IMR-90 (cell line): Measurements from ENCODE around the gene TSGA10IP. TPM values are rescaled to one million over a fixed set of nuclear protein-coding genes. Genes with fewer than 3 reads are reported as not detected.
"Not testable (repeated sequence)": the region's sequence is repeated elsewhere in the genome, so short reads cannot be mapped to it uniquely, and the experiment has no call there.

Experiments used
- ATAC-seq: fragments of 200-7000 bp; cut with Tn5 transposase; 2 replicates; pipeline ENCODE4 v1.9.1; 2020; ENCODE audit warnings: low read depth, mild to moderate bottlenecking, moderate library complexity
- BruUV-seq: library from RNA; stranded (reverse); fragments of 400-500 nt; replicated peaks from 2 replicates; lab custom pipeline; 2021; lab: Mats Ljungman, UMichigan
- CTCF ChIA-PET: fragments of 300-600 bp; formaldehyde crosslinking; extraction: SDS; loops from one replicate; lab custom pipeline; 2021; ENCODE audit warnings: antibody characterized with exemption; lab: Yijun Ruan, JAX
- POLR2A ChIA-PET: fragments of 300-600 bp; sonication (Branson Sonifier 250); formaldehyde crosslinking; loops from one replicate; lab custom pipeline; 2022; ENCODE audit warnings: antibody characterized with exemption; ENCODE audit not compliant: unreplicated experiment; lab: Charles Lee
- DNase-seq: peaks from one replicate; pipeline ENCODE4 v3.0.0; 2013
- H2AFZ ChIP-seq: replicated peaks from 2 replicates; pipeline ENCODE3; 2013; ENCODE audit warnings: low read length, mild to moderate bottlenecking; ENCODE audit not compliant: poor library complexity
- H2AK5ac ChIP-seq: 2 replicates; pipeline ENCODE4 v1.6.1; 2013; ENCODE audit warnings: low read depth, low read length, inconsistent platforms
- H2AK9ac ChIP-seq: replicated peaks from 2 replicates; pipeline ENCODE3; 2013; ENCODE audit warnings: mild to moderate bottlenecking, low read depth, low read length, moderate library complexity; ENCODE audit not compliant: poor library complexity
- H2BK120ac ChIP-seq: 2 replicates; pipeline ENCODE4 v1.6.1; 2013; ENCODE audit warnings: low read depth, low read length, inconsistent platforms
- H2BK15ac ChIP-seq: 3 replicates; pipeline ENCODE4 v1.6.1; 2013; ENCODE audit warnings: low read depth, low read length, inconsistent platforms
- H2BK20ac ChIP-seq: 2 replicates; pipeline ENCODE4 v1.6.1; 2013; ENCODE audit warnings: low read depth, mild to moderate bottlenecking, inconsistent platforms, low read length, moderate library complexity
- H2BK5ac ChIP-seq: 2 replicates; pipeline ENCODE4 v1.6.1; 2013; ENCODE audit warnings: mild to moderate bottlenecking, low read depth, low read length, inconsistent platforms; ENCODE audit not compliant: poor library complexity, severe bottlenecking
- H3K14ac ChIP-seq: replicated peaks from 2 replicates; pipeline ENCODE4 v1.6.1; 2013; ENCODE audit warnings: low read depth, low read length, inconsistent platforms
- H3K18ac ChIP-seq: 2 replicates; pipeline ENCODE4 v1.6.1; 2013; ENCODE audit warnings: low read depth, low read length, control low read depth
- H3K23ac ChIP-seq: 2 replicates; pipeline ENCODE4 v1.6.1; 2013; ENCODE audit warnings: low read depth, low read length, inconsistent platforms
- H3K27ac ChIP-seq: 2 replicates; pipeline ENCODE4 v1.5.1; 2013; ENCODE audit warnings: mild to moderate bottlenecking, control low read depth, low read length; ENCODE audit not compliant: insufficient read depth
- H3K27me3 ChIP-seq: 2 replicates; pipeline ENCODE4 v1.6.1; 2013; ENCODE audit warnings: low read length; ENCODE audit not compliant: control insufficient read depth, insufficient read depth
- H3K36me3 ChIP-seq: 2 replicates; pipeline ENCODE4 v1.6.1; 2013; ENCODE audit warnings: low read length, mixed read lengths; ENCODE audit not compliant: control insufficient read depth, insufficient read depth
- H3K4ac ChIP-seq: 2 replicates; pipeline ENCODE4 v1.6.1; 2013; ENCODE audit warnings: low read depth, low read length, inconsistent platforms
- H3K4me1 ChIP-seq: 2 replicates; pipeline ENCODE4 v1.6.1; 2013; ENCODE audit warnings: low read length, mixed read lengths; ENCODE audit not compliant: control insufficient read depth, insufficient read depth
- H3K4me2 ChIP-seq: 2 replicates; pipeline ENCODE4 v1.6.1; 2013; ENCODE audit warnings: low read depth, mild to moderate bottlenecking, control low read depth, low read length, moderate library complexity
- H3K4me3 ChIP-seq: 2 replicates; pipeline ENCODE4 v1.5.1; 2013; ENCODE audit warnings: low read depth, mild to moderate bottlenecking, control low read depth, low read length, moderate library complexity; ENCODE audit not compliant: insufficient read depth
- H3K56ac ChIP-seq: 2 replicates; pipeline ENCODE4 v1.6.1; 2013; ENCODE audit warnings: low read length, inconsistent platforms; ENCODE audit not compliant: insufficient read depth; ENCODE audit errors: extremely low read depth
- H3K79me1 ChIP-seq, 2 experiments: 2 replicates each; pipeline ENCODE4 v1.6.1; 2013; ENCODE audit warnings: low read length in 2 of 2, inconsistent platforms in 1 of 2, low read depth in 1 of 2
- H3K9ac ChIP-seq: 2 replicates; pipeline ENCODE4 v1.6.1; 2013; ENCODE audit warnings: low read depth, low read length, control low read depth
- H3K9me1 ChIP-seq: 2 replicates; pipeline ENCODE4 v1.6.1; 2013; ENCODE audit warnings: low read length, inconsistent platforms; ENCODE audit not compliant: insufficient read depth
- H3K9me3 ChIP-seq: 2 replicates; pipeline ENCODE4 v1.6.1; 2013; ENCODE audit warnings: low read length; ENCODE audit not compliant: control insufficient read depth, insufficient read depth
- H4K20me1 ChIP-seq: 2 replicates; pipeline ENCODE4 v1.6.1; 2013; ENCODE audit warnings: low read length, inconsistent platforms; ENCODE audit not compliant: insufficient read depth
- H4K5ac ChIP-seq: 2 replicates; pipeline ENCODE4 v1.6.1; 2013; ENCODE audit warnings: mild to moderate bottlenecking, low read depth, low read length, control low read depth
- H4K8ac ChIP-seq, 2 experiments: 2 replicates each; pipeline ENCODE4 v1.6.1; 2013; ENCODE audit warnings: low read depth in 2 of 2, low read length in 2 of 2, control low read depth in 1 of 2, inconsistent platforms in 1 of 2
- H4K91ac ChIP-seq: 2 replicates; pipeline ENCODE4 v1.6.1; 2013; ENCODE audit warnings: low read depth, low read length, inconsistent platforms; ENCODE audit not compliant: insufficient read depth
- WGBS, 2 experiments: methylation state at CpG; one replicate each; pipeline versions ENCODE4 v1.1.5 to v1.1.7; 2013; ENCODE audit warnings: missing lambda C conversion rate in 2 of 2; ENCODE audit not compliant: insufficient read length in 1 of 2; ENCODE audit errors: extremely low coverage in 2 of 2; 5-methylcytosine and 5-hydroxymethylcytosine counted together
- dilution Hi-C: fragments of 300-500 bp; cut with HindIII; formaldehyde crosslinking; loops from one replicate; pipeline ENCODE4 v1.14.3; 2018; ENCODE audit warnings: low sequenced_read_pairs; ENCODE audit not compliant: unreplicated experiment
- in situ Hi-C: fragments of 300-500 bp; cut with MboI; formaldehyde crosslinking; loops from 3 replicates; pipeline ENCODE4 v1.14.3; 2019; ENCODE audit warnings: low sequenced_read_pairs, inconsistent platforms, mixed read lengths
- intact Hi-C: fragments of 100-400 bp; cut with micrococcal nuclease; formaldehyde crosslinking; loops from 2 replicates; pipeline ENCODE4 v1.10.0; 2022
- polyA plus RNA-seq, 3 experiments: library from polyadenylated mRNA; depleted of rRNA; stranded (reverse); fragments of >200 nt; gene quantifications; 2 replicates each; pipeline ENCODE4 v1.2.3, GENCODE V29; 2012; ENCODE audit warnings: low replicate concordance in 1 of 3
- total RNA-seq: library from RNA; depleted of rRNA; stranded (reverse); fragments of >200 nt; gene quantifications from 2 replicates; pipeline ENCODE4 v1.2.3, GENCODE V29; 2012

Gene TSGA10IP
- total and polyA plus RNA-seq, 2 of the 4 experiments (the other 2 are of a cell fraction) = 0.21 TPM; not detected in 1

- intact Hi-C loops, BruUV-seq, H3K23ac ChIP-seq: not testable (repeated sequence)
These were observed 6.4 kb downstream of the TSGA10IP start for GRCh38 chr11:65951641-65952040.

More at GRCh38 chr11:65951641-65952040, 6.4 kb downstream of the TSGA10IP start:
- H3K79me1 ChIP-seq, H3K18ac ChIP-seq, H2BK15ac ChIP-seq, H4K20me1 ChIP-seq, H3K9me3 ChIP-seq, H3K4ac ChIP-seq, H4K8ac ChIP-seq, H4K91ac ChIP-seq, H4K5ac ChIP-seq, H2BK20ac ChIP-seq, in situ Hi-C loops, H3K14ac ChIP-seq, H2BK120ac ChIP-seq, DNase-seq, H2AFZ ChIP-seq, H2AK5ac ChIP-seq, H3K4me3 ChIP-seq, H3K56ac ChIP-seq, POLR2A ChIA-PET, H3K9ac ChIP-seq, dilution Hi-C loops, H3K36me3 ChIP-seq, H2AK9ac ChIP-seq, H3K27me3 ChIP-seq, H2BK5ac ChIP-seq, H3K27ac ChIP-seq, H3K4me2 ChIP-seq, H3K9me1 ChIP-seq, H3K4me1 ChIP-seq, ATAC-seq: not testable (repeated sequence)
- CTCF ChIA-PET = interaction anchor here (0.6 kb wide), 1 partner anchor 19 kb away, joined by 3 read pairs; no protein-coding TSS in a partner anchor
- WGBS, 2 experiments = no CpG with 5 or more reads among the region's 3 CpGs
